GM18519 (cell line): ENCODE measurements around the gene UCN.

Experiments
- ATAC-seq: cut with Tn5 transposase; IDR thresholded peaks from one replicate; pipeline ENCODE4 v1.9.1; 2021; ENCODE audit warnings: mild to moderate bottlenecking, moderate library complexity; ENCODE audit not compliant: unreplicated experiment, low FRiP score

UCN gene

DNA sequence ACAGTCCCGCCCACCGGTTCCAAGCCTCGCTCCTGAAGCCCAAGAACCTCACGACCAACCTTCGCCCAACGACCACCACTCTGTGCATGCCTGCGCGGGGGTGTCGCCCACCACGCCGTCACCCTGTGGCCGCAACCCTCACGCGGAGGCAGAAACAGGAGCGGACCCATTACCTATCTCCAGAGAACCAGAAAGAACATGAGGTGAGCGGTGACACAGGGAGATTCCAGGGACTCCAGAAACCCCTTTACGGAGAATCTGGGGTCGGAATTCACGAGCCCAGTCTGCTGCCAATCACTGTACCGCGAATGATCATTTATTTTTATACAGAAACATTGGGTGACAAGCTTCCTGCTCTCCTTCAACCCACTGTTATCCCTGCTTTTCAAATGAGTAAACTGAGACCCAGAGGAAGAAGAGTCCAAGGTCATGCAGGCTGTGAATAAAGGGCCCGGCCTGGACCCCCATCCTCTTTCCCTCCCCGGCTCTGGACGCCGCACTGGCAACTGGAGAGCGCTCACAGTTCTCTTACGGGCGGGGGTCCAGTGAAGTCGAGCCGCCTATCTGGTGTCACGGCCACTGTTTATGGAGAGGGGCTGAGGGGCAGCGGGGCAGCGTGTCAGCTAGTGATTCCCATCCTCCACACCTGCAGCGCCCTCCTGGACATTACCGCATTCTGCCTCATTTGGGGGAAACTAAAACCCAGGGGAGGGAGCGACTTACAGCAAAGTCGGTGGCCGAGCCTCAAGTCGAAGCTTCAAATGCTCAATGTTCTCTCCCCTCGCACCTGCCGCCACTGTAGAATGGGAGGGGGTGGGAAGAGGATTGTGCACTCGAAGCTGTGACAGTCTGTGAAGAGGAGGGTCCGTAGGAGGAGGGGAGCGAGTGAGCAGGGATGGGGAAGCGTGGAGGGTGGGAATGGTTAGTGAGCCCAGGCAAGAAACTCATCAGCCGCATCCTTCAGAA is 44.7 kb downstream of the UCN start:
- no peak for ATAC-seq

DNA sequence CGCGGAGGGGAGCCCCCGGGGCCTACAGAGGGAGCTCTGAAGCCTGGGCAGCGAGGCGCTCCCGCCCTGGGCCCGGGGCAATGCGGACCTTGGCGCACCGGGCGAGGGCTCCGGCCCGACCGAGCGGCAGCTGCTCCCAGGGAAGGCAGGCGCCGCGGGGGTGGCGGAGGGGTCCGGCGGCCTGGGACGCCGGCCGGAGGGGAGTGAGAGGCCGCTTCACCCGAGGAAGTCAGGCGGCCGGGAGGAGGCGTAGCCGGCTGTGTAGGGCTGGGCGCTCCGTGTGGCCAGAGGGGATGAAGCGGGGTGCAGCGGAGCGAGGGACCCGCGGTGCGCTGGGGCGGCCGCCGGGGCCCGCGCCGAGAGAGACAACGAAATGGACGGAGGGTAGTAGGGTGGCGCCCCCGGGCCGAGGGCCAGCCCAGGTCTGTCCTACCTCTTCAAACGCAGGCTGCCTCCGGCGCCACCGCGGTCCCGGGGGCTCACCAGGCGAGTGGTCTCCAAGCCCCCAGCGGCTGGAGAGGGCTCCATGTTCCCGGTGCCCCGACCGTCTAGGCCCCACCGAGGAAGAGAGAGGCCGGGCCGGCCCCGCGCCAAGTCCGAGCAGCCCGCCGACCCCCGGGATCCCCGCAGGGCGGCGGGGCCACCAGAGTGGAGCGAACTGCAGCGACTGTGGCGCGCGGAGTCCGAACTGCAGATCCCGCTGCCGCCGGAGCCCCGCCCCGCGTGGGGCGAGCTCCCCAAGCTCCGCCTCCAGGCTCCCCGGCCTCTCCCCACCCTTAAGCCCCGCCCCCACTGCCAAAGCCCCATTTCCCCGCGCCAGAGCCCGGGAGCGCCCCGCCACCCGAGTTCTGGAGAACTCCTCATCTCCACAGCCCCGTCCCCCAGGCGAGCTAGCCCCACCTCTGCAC is 45.6 kb downstream of the UCN start, which contains the start of gene SLC30A3:
TSS of gene SLC30A3 (minus strand) at position 669 of the 908 bp plus-strand sequence. CDS start at position 528, 141 bp downstream.
- ATAC-seq, result no peak

DNA sequence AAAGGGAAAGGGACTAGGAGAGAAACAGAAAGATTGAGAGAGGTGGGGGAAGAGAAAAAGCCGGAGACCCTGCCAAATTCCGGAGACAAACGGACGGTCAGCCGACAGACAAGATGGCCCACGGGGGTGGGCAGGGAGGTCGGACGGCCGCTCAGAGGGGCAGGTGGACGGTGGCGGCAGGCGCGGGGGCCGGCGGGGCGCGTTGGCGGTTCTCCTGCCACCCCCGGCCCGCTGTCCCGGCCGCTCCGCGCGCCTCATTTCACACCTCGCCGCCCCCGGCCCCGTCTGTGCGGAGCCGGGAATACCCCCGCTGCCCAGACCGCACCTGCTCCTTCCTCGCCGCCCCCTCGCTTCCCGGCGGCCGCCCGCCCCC is 46.3 kb downstream of the UCN start:
- ATAC-seq, result no peak

DNA sequence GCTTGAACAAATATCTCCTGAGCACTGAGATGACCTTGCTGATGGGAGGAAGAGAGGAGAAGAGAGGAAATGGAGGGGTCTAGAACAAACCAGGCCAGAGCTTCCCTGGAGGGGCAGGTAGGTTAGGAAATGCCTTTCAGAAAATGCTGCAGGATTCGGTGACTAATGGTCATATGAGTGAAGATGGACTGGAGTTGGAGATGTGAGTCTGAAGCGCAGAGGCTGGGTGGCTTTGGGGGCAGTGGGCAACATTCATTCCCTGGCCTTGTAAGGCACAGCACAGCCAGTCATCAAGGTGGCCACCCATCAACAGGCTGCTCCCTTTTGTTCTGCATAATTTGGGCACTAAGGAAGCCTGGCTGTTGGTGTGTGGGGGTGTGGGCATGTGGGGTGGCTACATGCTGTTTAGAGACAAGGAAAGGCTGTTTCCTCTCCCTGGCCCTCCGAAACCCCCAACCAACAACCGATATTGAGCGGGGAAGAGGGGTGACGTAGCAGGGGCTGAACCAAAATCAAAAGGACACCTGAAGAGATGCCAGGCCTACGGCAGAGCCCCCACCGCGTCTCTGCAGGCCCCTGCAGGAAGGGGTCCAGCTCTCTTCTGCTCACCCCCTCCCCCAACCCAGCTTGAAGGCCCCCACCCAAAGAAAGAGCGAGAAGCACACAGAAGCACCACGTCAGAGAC is 46.9 kb downstream of the UCN start:
- ATAC-seq, result no peak

DNA sequence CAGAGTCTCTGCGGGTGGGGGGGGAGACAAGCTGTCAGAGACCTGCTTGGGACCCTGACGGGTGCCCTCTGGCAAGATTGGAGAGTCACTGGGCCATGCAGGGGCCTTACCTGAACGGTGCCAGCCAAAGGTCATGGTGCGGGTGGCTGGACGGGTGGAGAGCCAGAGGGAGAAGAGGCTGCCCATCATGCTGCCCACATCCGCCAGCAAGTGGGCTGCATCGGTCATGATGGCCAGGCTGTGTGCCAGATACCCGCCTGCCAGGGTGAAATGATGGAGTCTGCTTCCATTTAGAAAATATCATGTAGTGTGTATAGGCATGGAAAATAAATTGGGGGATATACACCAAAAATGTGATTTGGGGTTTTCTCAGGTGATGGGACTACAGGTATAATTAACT is 50.2 kb downstream of the UCN start:
- ATAC-seq, result no peak
